ENCODE measurements around the gene RNF225. TPM values are rescaled to one million over a fixed set of nuclear protein-coding genes. Genes with fewer than 3 reads are reported as not detected.

Gene RNF225
- total RNA-seq, 4 donors from 2014 or later, result not detected

- H3K27me3 ChIP-seq, result no peaks in the 10 kb centered on the region
- peak overlapping the region; percentile 95 to 100 (median 99) for H3K27ac ChIP-seq
- peak overlapping the region; percentile 75 to 89 (median 78) for H3K4me3 ChIP-seq
- peaks cover 0 to 41% of the 10 kb centered on the region in 2 donors for H3K36me3 ChIP-seq
- no peaks in the 10 kb centered on the region for H3K9me3 ChIP-seq
- intact Hi-C loops (cut with DNase I; ENCODE audit: low total_unique reads) (loop anchor here (1.0 to 5.0 kb wide), 6 partner anchors 14 to 82 kb away; partner anchors contain the start of genes ERVK3-1, ZNF132, ZNF324 and ZNF497), in situ Hi-C loops (cut with MboI; ENCODE audit: low sequenced_read_pairs in 4 of 4) (no loop called here)
- DNase-seq (no peak), ATAC-seq (no peak)
- peaks cover 28 to 30% of the 10 kb centered on the region in 2 donors for H3K4me1 ChIP-seq
- TF ChIP-seq POLR2A (IDR thresholded peaks at IDR 0.05) (no peak), CTCF (IDR thresholded peaks at IDR 0.05 in 4 of 5, conservative IDR thresholded peaks at IDR 0.05 in 1 of 5) (no peak)
Observed at GRCh38 chr19:58387338-58388174, 7.9 kb upstream of the RNF225 start.

DNA sequence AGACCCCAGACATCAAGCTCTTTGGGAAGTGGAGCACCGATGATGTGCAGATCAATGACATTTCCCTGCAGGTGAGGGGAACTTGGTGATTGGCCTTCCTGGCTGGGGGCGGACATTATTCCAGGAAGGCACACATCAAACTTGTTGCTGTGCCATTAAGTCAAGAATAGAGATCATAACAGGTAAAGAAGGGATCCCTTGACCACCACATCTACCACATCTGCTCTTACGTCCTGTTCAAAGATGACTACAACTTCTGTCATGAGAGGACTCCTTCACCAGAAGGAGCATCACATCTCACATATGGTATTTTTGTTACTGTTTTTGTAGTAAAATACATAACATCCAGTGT is 7.3 kb upstream of the RNF225 start:
- DNase-seq, result no peak
- Histone ChIP-seq H3K27ac (peak overlapping the region in 3 of 4 donors; percentile 95 to 99 (median 99)), H3K4me3 (peak overlapping the region; percentile 75 to 89 (median 78)), H3K4me1 (peaks cover 28 to 30% of the 10 kb centered on the region in 2 donors), H3K9me3 (no peaks in the 10 kb centered on the region), H3K27me3 (no peaks in the 10 kb centered on the region), H3K36me3 (peaks cover 0 to 47% of the 10 kb centered on the region in 2 donors)
- TF ChIP-seq CTCF (IDR thresholded peaks at IDR 0.05 in 4 of 5, conservative IDR thresholded peaks at IDR 0.05 in 1 of 5), result no peak
- TF ChIP-seq POLR2A (IDR thresholded peaks at IDR 0.05), result no peak
- in situ Hi-C loops (cut with MboI; ENCODE audit: low sequenced_read_pairs in 4 of 4), result no loop called here
- intact Hi-C loops (cut with DNase I; ENCODE audit: low total_unique reads), result loop anchor here (1.0 to 5.0 kb wide), 2 partner anchors 79 to 83 kb away; partner anchors contain the start of genes ERVK3-1 and ZNF324
- no peak for ATAC-seq

GRCh38 chr19:58392945-58393724 is 2.3 kb upstream of the RNF225 start:
- no peak for TF ChIP-seq POLR2A (IDR thresholded peaks at IDR 0.05)
- no peak for TF ChIP-seq CTCF (IDR thresholded peaks at IDR 0.05 in 4 of 5, conservative IDR thresholded peaks at IDR 0.05 in 1 of 5)
- no peak for ATAC-seq
- H3K27me3 ChIP-seq, result peaks cover 18 to 23% (median 19%) of the 10 kb centered on the region in 3 donors
- peaks cover 5 to 8% of the 10 kb centered on the region in 2 donors for H3K4me1 ChIP-seq
- H3K4me3 ChIP-seq, result no peak overlapping the region
- intact Hi-C loops (cut with DNase I; ENCODE audit: low total_unique reads) (no loop called here), in situ Hi-C loops (cut with MboI; ENCODE audit: low sequenced_read_pairs in 4 of 4) (no loop called here)
- no peak overlapping the region for H3K27ac ChIP-seq
- DNase-seq, result no peak
- no peaks in the 10 kb centered on the region for H3K9me3 ChIP-seq
- peaks cover 0 to 63% of the 10 kb centered on the region in 2 donors for H3K36me3 ChIP-seq

- no peak overlapping the region for H3K27ac ChIP-seq
- no peaks in the 10 kb centered on the region for H3K9me3 ChIP-seq
- DNase-seq, result no peak
- H3K4me3 ChIP-seq, result no peak overlapping the region
- in situ Hi-C loops (cut with MboI; ENCODE audit: low sequenced_read_pairs in 4 of 4) (no loop called here), intact Hi-C loops (cut with DNase I; ENCODE audit: low total_unique reads) (no loop called here)
- no peak for ATAC-seq
- TF ChIP-seq CTCF (IDR thresholded peaks at IDR 0.05 in 4 of 5, conservative IDR thresholded peaks at IDR 0.05 in 1 of 5), result no peak
- TF ChIP-seq POLR2A (IDR thresholded peaks at IDR 0.05), result no peak
- H3K4me1 ChIP-seq, result peaks cover 0 to 4% of the 10 kb centered on the region in 2 donors
- H3K36me3 ChIP-seq, result peaks cover 0 to 58% of the 10 kb centered on the region in 2 donors
- H3K27me3 ChIP-seq, result peaks cover 18 to 25% (median 19%) of the 10 kb centered on the region in 3 donors
Observed at GRCh38 chr19:58393725-58394033, 1.8 kb upstream of the RNF225 start.
